ENCODE data around the gene BRPF3. TPM values are rescaled to one million over a fixed set of nuclear protein-coding genes. Genes with fewer than 3 reads are reported as not detected.

BRPF3 gene
- total and polyA plus RNA-seq, 9 of the 15 experiments (the other 6 are each of a cell fraction or from before 2014, with no cell fraction given) = 2.2 to 19.3 (median 8.0) TPM

DNA sequence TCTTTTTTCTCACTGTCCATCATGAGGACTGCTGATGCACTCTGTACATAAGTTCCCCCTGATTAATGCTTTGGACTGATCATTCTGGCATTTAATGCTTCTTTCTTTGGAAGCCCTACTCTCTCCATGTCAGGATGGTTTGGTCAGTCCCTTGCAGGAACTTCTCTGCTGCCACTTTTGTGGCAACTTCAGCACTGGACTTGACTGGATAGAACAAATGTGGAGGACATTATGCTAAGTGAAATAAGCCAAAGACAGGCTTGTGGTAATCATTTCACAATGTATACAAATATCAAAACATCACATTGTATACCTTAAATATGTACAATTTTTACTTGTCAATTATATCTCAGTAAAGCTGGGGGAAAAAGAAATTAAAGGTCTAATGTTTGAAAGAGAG, 12.2 kb upstream of the BRPF3 start (continued):
- TF ChIP-seq, protein P1, sequence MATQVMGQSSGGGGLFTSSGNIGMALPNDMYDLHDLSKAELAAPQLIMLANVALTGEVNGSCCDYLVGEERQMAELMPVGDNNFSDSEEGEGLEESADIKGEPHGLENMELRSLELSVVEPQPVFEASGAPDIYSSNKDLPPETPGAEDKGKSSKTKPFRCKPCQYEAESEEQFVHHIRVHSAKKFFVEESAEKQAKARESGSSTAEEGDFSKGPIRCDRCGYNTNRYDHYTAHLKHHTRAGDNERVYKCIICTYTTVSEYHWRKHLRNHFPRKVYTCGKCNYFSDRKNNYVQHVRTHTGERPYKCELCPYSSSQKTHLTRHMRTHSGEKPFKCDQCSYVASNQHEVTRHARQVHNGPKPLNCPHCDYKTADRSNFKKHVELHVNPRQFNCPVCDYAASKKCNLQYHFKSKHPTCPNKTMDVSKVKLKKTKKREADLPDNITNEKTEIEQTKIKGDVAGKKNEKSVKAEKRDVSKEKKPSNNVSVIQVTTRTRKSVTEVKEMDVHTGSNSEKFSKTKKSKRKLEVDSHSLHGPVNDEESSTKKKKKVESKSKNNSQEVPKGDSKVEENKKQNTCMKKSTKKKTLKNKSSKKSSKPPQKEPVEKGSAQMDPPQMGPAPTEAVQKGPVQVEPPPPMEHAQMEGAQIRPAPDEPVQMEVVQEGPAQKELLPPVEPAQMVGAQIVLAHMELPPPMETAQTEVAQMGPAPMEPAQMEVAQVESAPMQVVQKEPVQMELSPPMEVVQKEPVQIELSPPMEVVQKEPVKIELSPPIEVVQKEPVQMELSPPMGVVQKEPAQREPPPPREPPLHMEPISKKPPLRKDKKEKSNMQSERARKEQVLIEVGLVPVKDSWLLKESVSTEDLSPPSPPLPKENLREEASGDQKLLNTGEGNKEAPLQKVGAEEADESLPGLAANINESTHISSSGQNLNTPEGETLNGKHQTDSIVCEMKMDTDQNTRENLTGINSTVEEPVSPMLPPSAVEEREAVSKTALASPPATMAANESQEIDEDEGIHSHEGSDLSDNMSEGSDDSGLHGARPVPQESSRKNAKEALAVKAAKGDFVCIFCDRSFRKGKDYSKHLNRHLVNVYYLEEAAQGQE (IDR thresholded peaks at IDR 0.05; ENCODE audit: borderline replicate concordance) = peak; percentile 32; the same call in 1 of the 2 replicates
- TF ChIP-seq, protein P1 (CRISPR knock-in tag; IDR thresholded peaks at IDR 0.05; ENCODE audit: low read depth) = no peak
- TF ChIP-seq SPI1 (IDR thresholded peaks at IDR 0.05; ENCODE audit: borderline replicate concordance, low read depth, low read length) = no peak

DNA sequence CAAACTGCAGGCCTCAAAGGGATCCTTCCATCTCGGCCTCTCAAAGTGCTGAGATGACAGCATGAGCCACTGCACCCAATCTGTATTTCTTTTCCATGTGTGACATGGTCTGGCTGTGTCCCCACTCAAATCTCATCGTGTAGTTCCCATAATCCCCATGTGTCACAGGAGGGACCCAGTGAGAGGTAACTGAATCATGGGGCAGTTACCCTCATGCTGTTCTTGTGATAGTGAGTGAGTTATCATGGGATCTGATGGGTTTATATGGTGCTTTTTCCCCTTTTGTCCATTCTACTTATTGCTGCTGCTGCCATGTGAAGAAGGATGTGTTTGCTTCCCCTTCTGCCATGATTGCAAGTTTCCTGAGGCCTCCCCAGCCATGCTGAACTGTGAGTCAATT, 10.3 kb upstream of the BRPF3 start:
- Histone ChIP-seq H2AFZ (ENCODE audit: low read depth, low read length) (no peak overlapping the region), H3K4me3 (no peak overlapping the region), H3K4me2 (ENCODE audit: insufficient read depth, low read length) (no peak overlapping the region), H3K36me3 (ENCODE audit: control insufficient read depth, insufficient read depth, low read length) (no peaks in the 10 kb centered on the region), H3K9me1 (ENCODE audit: control insufficient read depth, insufficient read depth, low read length) (no peaks in the 10 kb centered on the region), H3K27me3 (ENCODE audit: control insufficient read depth in 2 of 2, insufficient read depth in 2 of 2, low read length in 2 of 2) (no peaks in the 10 kb centered on the region), H3K4me1 (replicated peaks in 1 of 2; ENCODE audit: control insufficient read depth in 2 of 2, insufficient read depth in 2 of 2, low read length in 2 of 2) (no peaks in the 10 kb centered on the region), H3K27ac (ENCODE audit: extremely low read depth, low read depth, low read length) (no peak overlapping the region), H3K9me3 (replicated peaks; ENCODE audit: control insufficient read depth, insufficient read depth, low read depth, low read length) (no peaks in the 10 kb centered on the region), H4K20me1 (replicated peaks; ENCODE audit: control insufficient read depth, insufficient read depth, low read length) (no peaks in the 10 kb centered on the region), H3K79me2 (ENCODE audit: control insufficient read depth, insufficient read depth, low read length) (no peaks in the 10 kb centered on the region), H3K9ac (ENCODE audit: insufficient read depth in 1 of 2, low read depth in 2 of 2, low read length in 2 of 2) (no peak overlapping the region)
- FAIRE-seq (no peak), DNase-seq (ENCODE audit: extremely low read depth in 1 of 4, low spot score in 3 of 4) (no peak), ATAC-seq (no peak)
- no TSS peak for BruUV-seq (replicated peaks)
- intact Hi-C loops (cut with micrococcal nuclease) = no loop called here
- in situ Hi-C loops (cut with MboI) = no loop called here
- POLR2A ChIA-PET = no interaction called here
- CTCF ChIA-PET (ENCODE audit: low intra/inter-chr PET ratio) = no interaction called here
- WGBS (ENCODE audit: insufficient coverage, low coverage, missing lambda C conversion rate) = 14% methylated on average over 2 of the region's 2 CpGs
- no peak for TF ChIP-seq DDX20 (tag; IDR thresholded peaks at IDR 0.05; ENCODE audit: low read depth)
- TF ChIP-seq, protein P2, sequence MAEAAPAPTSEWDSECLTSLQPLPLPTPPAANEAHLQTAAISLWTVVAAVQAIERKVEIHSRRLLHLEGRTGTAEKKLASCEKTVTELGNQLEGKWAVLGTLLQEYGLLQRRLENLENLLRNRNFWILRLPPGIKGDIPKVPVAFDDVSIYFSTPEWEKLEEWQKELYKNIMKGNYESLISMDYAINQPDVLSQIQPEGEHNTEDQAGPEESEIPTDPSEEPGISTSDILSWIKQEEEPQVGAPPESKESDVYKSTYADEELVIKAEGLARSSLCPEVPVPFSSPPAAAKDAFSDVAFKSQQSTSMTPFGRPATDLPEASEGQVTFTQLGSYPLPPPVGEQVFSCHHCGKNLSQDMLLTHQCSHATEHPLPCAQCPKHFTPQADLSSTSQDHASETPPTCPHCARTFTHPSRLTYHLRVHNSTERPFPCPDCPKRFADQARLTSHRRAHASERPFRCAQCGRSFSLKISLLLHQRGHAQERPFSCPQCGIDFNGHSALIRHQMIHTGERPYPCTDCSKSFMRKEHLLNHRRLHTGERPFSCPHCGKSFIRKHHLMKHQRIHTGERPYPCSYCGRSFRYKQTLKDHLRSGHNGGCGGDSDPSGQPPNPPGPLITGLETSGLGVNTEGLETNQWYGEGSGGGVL (CRISPR knock-in tag; IDR thresholded peaks at IDR 0.05) = no peak
- TF ChIP-seq CC2D1A (IDR thresholded peaks at IDR 0.05) = peak; percentile 54; the same call in 1 of the 2 replicates
- TF ChIP-seq, protein P3, sequence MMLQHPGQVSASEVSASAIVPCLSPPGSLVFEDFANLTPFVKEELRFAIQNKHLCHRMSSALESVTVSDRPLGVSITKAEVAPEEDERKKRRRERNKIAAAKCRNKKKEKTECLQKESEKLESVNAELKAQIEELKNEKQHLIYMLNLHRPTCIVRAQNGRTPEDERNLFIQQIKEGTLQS (IDR thresholded peaks at IDR 0.05) = no peak
- TF ChIP-seq, protein P3 (CRISPR knock-in tag; conservative IDR thresholded peaks at IDR 0.05) = no peak
- TF ChIP-seq BACH1 (tag; IDR thresholded peaks at IDR 0.05) = no peak
- TF ChIP-seq HMG20A (CRISPR knock-in tag; conservative IDR thresholded peaks at IDR 0.05) = no peak
